Measurements from ENCODE around the gene F10.
A peak's percentile ranks its signal among the peaks of the same experiment; 100 is the strongest.

Gene F10

GRCh38 chr13:113158946-113159345 is 36.3 kb downstream of the F10 start:
- Histone ChIP-seq H2AK5ac (ENCODE audit: low read depth, low read length) (peak overlapping the region; percentile 90), H3K36me3 (replicated peaks in 1 of 2; ENCODE audit: control insufficient read depth in 2 of 2, insufficient read depth in 2 of 2, low read length in 2 of 2) (no peaks in the 10 kb centered on the region), H3K27ac (replicated peaks; ENCODE audit: low read length) (no peak overlapping the region), H4K8ac (ENCODE audit: low read depth, low read length) (peak overlapping the region; percentile 43), H3K4me3 (ENCODE audit: low read length in 2 of 2) (no peak overlapping the region), H4K91ac (ENCODE audit: low read depth, low read length, poor library complexity) (peak overlapping the region; percentile 64), H2AFZ (ENCODE audit: low read length) (no peak overlapping the region), H3K4me2 (ENCODE audit: insufficient read depth, low read length, poor library complexity, severe bottlenecking) (no peak overlapping the region), H2BK15ac (ENCODE audit: low read length) (peak overlapping the region; percentile 38), H3K4ac (ENCODE audit: low read length) (no peak overlapping the region), H2BK5ac (ENCODE audit: low read length) (peak overlapping the region; percentile 62), H3K14ac (ENCODE audit: low read length) (no peak overlapping the region), H3K27me3 (ENCODE audit: control insufficient read depth in 3 of 3, insufficient read depth in 3 of 3, low read depth in 1 of 3, low read length in 3 of 3) (peaks cover 0 to 22% (median 2%) of the 10 kb centered on the region in 3 experiments), H2BK12ac (ENCODE audit: low read length) (peak overlapping the region; percentile 81), H3K79me1 (ENCODE audit: low read depth, low read length) (peaks cover 1% of the 10 kb centered on the region), H3K9me3 (replicated peaks in 1 of 2; ENCODE audit: control insufficient read depth in 2 of 2, insufficient read depth in 1 of 2, low read depth in 1 of 2, low read length in 2 of 2) (peaks cover 0 to 3% of the 10 kb centered on the region in 2 donors), H2BK120ac (ENCODE audit: low read depth, low read length) (no peak overlapping the region), H3K9ac (ENCODE audit: low read depth, low read length, poor library complexity) (no peak overlapping the region), H3K4me1 (ENCODE audit: control insufficient read depth in 2 of 2, insufficient read depth in 1 of 2, low read depth in 1 of 2, low read length in 2 of 2) (peaks cover 12 to 23% of the 10 kb centered on the region in 2 donors), H3K18ac (ENCODE audit: low read length) (peak overlapping the region; percentile 88), H3K23ac (ENCODE audit: low read depth, low read length, poor library complexity) (no peak overlapping the region)
- no peak for DNase-seq (ENCODE audit: low spot score)
- no CpG with 5 or more reads among the region's 7 CpGs for WGBS, 2 donors (ENCODE audit: extremely low coverage in 2 of 2, insufficient read length in 2 of 2, insufficient replicate concordance in 1 of 2)

GRCh38 chr13:113159701-113160100 is 37.1 kb downstream of the F10 start:
- peak overlapping the region; percentile 84 for H3K4ac ChIP-seq (ENCODE audit: low read length)
- no CpG with 5 or more reads among the region's 20 CpGs for WGBS, 2 donors (ENCODE audit: extremely low coverage in 2 of 2, insufficient read length in 2 of 2, insufficient replicate concordance in 1 of 2)

GRCh38 chr13:113160983-113161382 is 38.4 kb downstream of the F10 start:
- Histone ChIP-seq H3K9ac (ENCODE audit: low read depth, low read length, poor library complexity) (no peak overlapping the region), H3K14ac (ENCODE audit: low read length) (peak overlapping the region; percentile 94), H3K9me3 (replicated peaks in 1 of 2; ENCODE audit: control insufficient read depth in 2 of 2, insufficient read depth in 1 of 2, low read depth in 1 of 2, low read length in 2 of 2) (peaks cover 0 to 3% of the 10 kb centered on the region in 2 donors), H3K4ac (ENCODE audit: low read length) (no peak overlapping the region), H3K79me1 (ENCODE audit: low read depth, low read length) (peaks cover 1% of the 10 kb centered on the region), H3K36me3 (replicated peaks in 1 of 2; ENCODE audit: control insufficient read depth in 2 of 2, insufficient read depth in 2 of 2, low read length in 2 of 2) (no peaks in the 10 kb centered on the region), H3K4me3 (ENCODE audit: low read length in 2 of 2) (no peak overlapping the region), H3K4me2 (ENCODE audit: insufficient read depth, low read length, poor library complexity, severe bottlenecking) (peak overlapping the region; percentile 11), H2BK15ac (ENCODE audit: low read length) (peak overlapping the region; percentile 83), H2BK5ac (ENCODE audit: low read length) (peak overlapping the region; percentile 75), H4K8ac (ENCODE audit: low read depth, low read length) (no peak overlapping the region), H3K4me1 (ENCODE audit: control insufficient read depth in 2 of 2, insufficient read depth in 1 of 2, low read depth in 1 of 2, low read length in 2 of 2) (peaks cover 12 to 19% of the 10 kb centered on the region in 2 donors), H3K23ac (ENCODE audit: low read depth, low read length, poor library complexity) (no peak overlapping the region), H3K27me3 (ENCODE audit: control insufficient read depth in 3 of 3, insufficient read depth in 3 of 3, low read depth in 1 of 3, low read length in 3 of 3) (peaks cover 0 to 22% (median 2%) of the 10 kb centered on the region in 3 experiments), H2BK120ac (ENCODE audit: low read depth, low read length) (no peak overlapping the region), H4K91ac (ENCODE audit: low read depth, low read length, poor library complexity) (no peak overlapping the region), H2BK12ac (ENCODE audit: low read length) (peak overlapping the region; percentile 84), H3K18ac (ENCODE audit: low read length) (peak overlapping the region; percentile 85), H2AK5ac (ENCODE audit: low read depth, low read length) (peak overlapping the region; percentile 93), H2AFZ (ENCODE audit: low read length) (peak overlapping the region; percentile 74), H3K27ac (replicated peaks; ENCODE audit: low read length) (no peak overlapping the region)
- WGBS, 2 donors (ENCODE audit: extremely low coverage in 2 of 2, insufficient read length in 2 of 2, insufficient replicate concordance in 1 of 2), result no CpG with 5 or more reads among the region's 12 CpGs
- DNase-seq (ENCODE audit: low spot score), result no peak

More at GRCh38 chr13:113159701-113160100, 37.1 kb downstream of the F10 start:
- Histone ChIP-seq H3K4me3 (ENCODE audit: low read length in 2 of 2) (no peak overlapping the region), H2AK5ac (ENCODE audit: low read depth, low read length) (peak overlapping the region; percentile 96), H3K79me1 (ENCODE audit: low read depth, low read length) (peaks cover 1% of the 10 kb centered on the region), H4K91ac (ENCODE audit: low read depth, low read length, poor library complexity) (peak overlapping the region; percentile 85), H2BK5ac (ENCODE audit: low read length) (no peak overlapping the region), H2AFZ (ENCODE audit: low read length) (peak overlapping the region; percentile 42), H3K14ac (ENCODE audit: low read length) (peak overlapping the region; percentile 100), H3K9me3 (replicated peaks in 1 of 2; ENCODE audit: control insufficient read depth in 2 of 2, insufficient read depth in 1 of 2, low read depth in 1 of 2, low read length in 2 of 2) (peaks cover 0 to 3% of the 10 kb centered on the region in 2 donors), H3K18ac (ENCODE audit: low read length) (peak overlapping the region; percentile 89), H3K9ac (ENCODE audit: low read depth, low read length, poor library complexity) (no peak overlapping the region), H3K4me1 (ENCODE audit: control insufficient read depth in 2 of 2, insufficient read depth in 1 of 2, low read depth in 1 of 2, low read length in 2 of 2) (peaks cover 12 to 20% of the 10 kb centered on the region in 2 donors), H3K4me2 (ENCODE audit: insufficient read depth, low read length, poor library complexity, severe bottlenecking) (no peak overlapping the region), H3K23ac (ENCODE audit: low read depth, low read length, poor library complexity) (no peak overlapping the region), H3K27ac (replicated peaks; ENCODE audit: low read length) (no peak overlapping the region), H3K36me3 (replicated peaks in 1 of 2; ENCODE audit: control insufficient read depth in 2 of 2, insufficient read depth in 2 of 2, low read length in 2 of 2) (no peaks in the 10 kb centered on the region), H2BK15ac (ENCODE audit: low read length) (peak overlapping the region; percentile 38), H4K8ac (ENCODE audit: low read depth, low read length) (no peak overlapping the region), H2BK12ac (ENCODE audit: low read length) (peak overlapping the region; percentile 84), H3K27me3 (ENCODE audit: control insufficient read depth in 3 of 3, insufficient read depth in 3 of 3, low read depth in 1 of 3, low read length in 3 of 3) (peaks cover 0 to 22% (median 2%) of the 10 kb centered on the region in 3 experiments), H2BK120ac (ENCODE audit: low read depth, low read length) (no peak overlapping the region)
- no peak for DNase-seq (ENCODE audit: low spot score)

- no peak overlapping the region for H3K4me3 ChIP-seq (ENCODE audit: low read length in 2 of 2)
- H3K23ac ChIP-seq (ENCODE audit: low read depth, low read length, poor library complexity), result peak overlapping the region; percentile 73
- H2BK5ac ChIP-seq (ENCODE audit: low read length), result peak overlapping the region; percentile 75
- no CpG with 5 or more reads among the region's 16 CpGs for WGBS, 2 donors (ENCODE audit: extremely low coverage in 2 of 2, insufficient read length in 2 of 2, insufficient replicate concordance in 1 of 2)
- no peak for DNase-seq (ENCODE audit: low spot score)
- H2BK12ac ChIP-seq (ENCODE audit: low read length), result peak overlapping the region; percentile 84
- H3K14ac ChIP-seq (ENCODE audit: low read length), result peak overlapping the region; percentile 98
- H3K4me1 ChIP-seq (ENCODE audit: control insufficient read depth in 2 of 2, insufficient read depth in 1 of 2, low read depth in 1 of 2, low read length in 2 of 2), result peaks cover 12 to 19% of the 10 kb centered on the region in 2 donors
- no peak overlapping the region for H3K4ac ChIP-seq (ENCODE audit: low read length)
- H2AK5ac ChIP-seq (ENCODE audit: low read depth, low read length), result peak overlapping the region; percentile 93
- H2BK15ac ChIP-seq (ENCODE audit: low read length), result peak overlapping the region; percentile 83
- H3K18ac ChIP-seq (ENCODE audit: low read length), result peak overlapping the region; percentile 85
- H3K27ac ChIP-seq (replicated peaks; ENCODE audit: low read length), result no peak overlapping the region
- peaks cover 0 to 22% (median 2%) of the 10 kb centered on the region in 3 experiments for H3K27me3 ChIP-seq (ENCODE audit: control insufficient read depth in 3 of 3, insufficient read depth in 3 of 3, low read depth in 1 of 3, low read length in 3 of 3)
- no peak overlapping the region for H3K4me2 ChIP-seq (ENCODE audit: insufficient read depth, low read length, poor library complexity, severe bottlenecking)
- peak overlapping the region; percentile 74 for H2AFZ ChIP-seq (ENCODE audit: low read length)
- H3K9me3 ChIP-seq (replicated peaks in 1 of 2; ENCODE audit: control insufficient read depth in 2 of 2, insufficient read depth in 1 of 2, low read depth in 1 of 2, low read length in 2 of 2), result peaks cover 0 to 3% of the 10 kb centered on the region in 2 donors
- H2BK120ac ChIP-seq (ENCODE audit: low read depth, low read length), result no peak overlapping the region
- no peaks in the 10 kb centered on the region for H3K36me3 ChIP-seq (replicated peaks in 1 of 2; ENCODE audit: control insufficient read depth in 2 of 2, insufficient read depth in 2 of 2, low read length in 2 of 2)
- H3K9ac ChIP-seq (ENCODE audit: low read depth, low read length, poor library complexity), result no peak overlapping the region
- peaks cover 1% of the 10 kb centered on the region for H3K79me1 ChIP-seq (ENCODE audit: low read depth, low read length)
- H4K91ac ChIP-seq (ENCODE audit: low read depth, low read length, poor library complexity), result no peak overlapping the region
- H4K8ac ChIP-seq (ENCODE audit: low read depth, low read length), result no peak overlapping the region
These were observed 38.8 kb downstream of the F10 start for GRCh38 chr13:113161433-113161832.
